Limb (tissue), 2 donors: ENCODE data around the gene SBF2.
"Not testable (repeated sequence)": the region's sequence is repeated elsewhere in the genome, so short reads cannot be mapped to it uniquely, and the experiment has no call there.

Source experiments
- DNase-seq, 2 donors: peaks; one replicate each; pipeline ENCODE4 v3.0.0-alpha.2; 2016; ENCODE audit errors: extremely low spot score in 2 of 2

SBF2 gene

GRCh38 chr11:10067629-10068300 is 226.3 kb downstream of the SBF2 start:
- no peak for DNase-seq

GRCh38 chr11:10066441-10066840 is 227.6 kb downstream of the SBF2 start:
- DNase-seq = no peak

GRCh38 chr11:10064828-10065227 is 229.2 kb downstream of the SBF2 start:
- DNase-seq = no peak

DNA sequence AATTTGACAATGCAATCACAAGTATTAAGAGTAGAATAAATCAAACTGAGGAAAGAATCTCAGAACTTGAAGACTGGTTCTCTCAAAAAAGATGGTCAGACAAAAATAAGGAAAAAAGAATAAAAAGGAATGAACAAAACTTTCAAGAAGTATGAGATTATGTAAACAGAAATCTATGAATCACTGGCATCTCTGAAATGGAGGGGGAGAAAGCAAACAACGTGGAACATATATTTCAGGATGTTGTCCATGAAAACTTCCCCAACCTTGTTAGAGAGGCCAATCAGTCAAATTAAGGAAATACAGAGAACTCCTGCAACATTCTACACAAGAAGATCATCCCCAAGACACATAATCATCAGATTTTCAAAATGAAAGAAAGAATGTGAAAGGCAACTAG is 235.7 kb downstream of the SBF2 start:
- DNase-seq = no peak

DNA sequence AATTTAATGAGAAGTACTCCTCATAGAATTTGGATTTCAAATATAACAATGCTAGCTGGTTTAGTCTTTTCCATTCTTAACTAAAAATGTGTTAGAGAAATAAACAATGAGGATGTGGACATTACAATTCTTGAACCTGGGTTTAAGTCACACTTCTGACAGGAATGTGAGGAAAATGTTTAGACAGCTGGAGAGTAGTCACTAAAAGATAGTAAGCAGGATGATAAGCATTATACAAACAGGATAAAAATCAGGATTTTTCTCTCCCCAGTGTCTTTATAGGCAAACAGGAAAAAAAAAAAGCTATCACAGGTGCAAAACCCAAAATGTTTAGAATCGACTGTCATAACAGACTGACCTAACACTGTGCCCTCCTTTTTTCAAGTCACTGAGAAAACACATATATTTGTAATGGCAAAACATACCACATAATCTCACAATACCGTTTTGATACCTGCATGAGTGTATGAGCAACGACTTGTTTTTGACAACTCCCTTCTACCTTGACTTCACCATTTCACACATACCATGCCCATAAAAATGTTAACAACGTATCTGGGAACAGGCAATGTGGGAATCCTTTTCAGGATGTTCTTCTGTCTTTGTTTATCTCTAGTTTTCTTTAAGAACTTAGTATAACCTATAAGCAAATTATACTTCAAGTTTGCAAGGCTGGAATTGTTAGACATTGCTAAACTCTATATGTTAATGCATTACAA is 242.0 kb downstream of the SBF2 start:
- no peak for DNase-seq

DNA sequence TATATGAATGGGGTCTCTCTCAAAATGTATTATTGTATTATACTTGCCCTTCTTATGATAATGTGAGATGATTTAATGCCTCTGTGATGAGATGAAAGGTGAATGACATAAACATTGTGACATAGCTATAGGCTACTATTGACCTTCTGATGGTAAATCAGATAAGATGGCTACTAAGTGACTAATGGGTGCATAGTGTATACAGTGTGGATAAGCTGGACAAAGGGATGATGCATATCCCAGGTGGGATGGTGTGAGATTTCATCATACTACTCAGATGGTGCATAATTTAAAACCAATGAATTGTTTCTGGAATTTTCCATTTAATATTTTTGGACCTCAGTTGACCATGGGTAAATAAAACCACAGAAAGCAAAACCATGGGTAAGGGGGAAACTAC is 243.5 kb downstream of the SBF2 start:
- no peak for DNase-seq

GRCh38 chr11:10049756-10050155 is 244.3 kb downstream of the SBF2 start:
- no peak for DNase-seq

DNA sequence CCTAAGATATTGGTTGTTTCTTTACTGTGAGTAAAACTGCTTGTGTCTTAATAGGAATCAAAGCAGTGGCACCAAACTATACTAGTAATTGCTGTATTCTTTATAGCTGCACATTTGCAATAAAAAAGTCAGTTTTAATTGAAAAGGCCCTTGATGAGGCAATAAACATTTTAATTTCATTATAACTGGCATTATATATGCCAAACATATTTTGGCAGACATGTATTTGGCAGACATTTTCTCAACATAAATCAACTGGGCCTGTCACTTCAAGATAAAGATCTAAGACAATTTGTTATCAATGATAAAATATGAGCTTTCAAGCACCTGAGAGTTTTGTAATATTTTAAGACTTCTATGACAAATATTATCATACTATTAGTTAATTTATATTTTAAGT is 245.7 kb downstream of the SBF2 start:
- no peak for DNase-seq

DNA sequence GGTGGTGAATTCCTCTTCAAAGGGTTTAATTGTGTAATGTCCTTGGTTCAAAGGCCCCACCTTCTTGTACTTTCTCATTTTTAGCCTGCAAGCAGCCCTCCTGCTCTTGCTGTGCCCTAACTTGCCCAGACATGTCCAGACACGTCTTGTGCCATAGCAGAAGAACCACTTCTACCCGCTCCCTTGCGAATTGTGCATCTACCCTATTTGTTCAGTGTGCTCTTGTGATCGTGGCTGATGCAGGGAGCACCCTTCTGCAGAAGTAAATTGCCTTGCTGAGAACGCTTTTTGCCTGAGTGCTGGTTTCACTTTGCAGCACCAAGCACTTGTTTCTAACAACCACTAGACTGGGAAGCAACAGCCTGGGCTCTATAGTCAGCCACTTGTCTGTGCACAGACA is 249.4 kb downstream of the SBF2 start:
- DNase-seq = no peak

DNA sequence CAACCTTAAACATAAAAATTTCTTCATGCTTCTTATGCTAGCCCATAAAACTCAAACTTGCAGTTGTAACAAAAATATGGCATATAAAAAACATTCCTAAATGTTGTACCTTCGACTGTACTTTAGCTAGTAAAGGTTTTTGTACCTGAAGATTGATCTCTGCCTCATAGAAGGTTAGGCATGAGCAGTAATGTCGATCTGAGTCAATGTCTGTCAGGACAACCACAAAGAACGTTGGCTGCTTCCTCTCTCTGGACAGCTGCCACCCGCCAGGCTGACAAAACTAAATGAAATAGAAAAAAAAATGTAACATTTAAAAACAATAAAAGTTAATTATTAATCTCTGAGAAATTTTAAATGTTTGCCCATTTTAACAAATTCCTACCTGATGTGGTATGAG is 251.3 kb downstream of the SBF2 start:
- DNase-seq = no peak

DNA sequence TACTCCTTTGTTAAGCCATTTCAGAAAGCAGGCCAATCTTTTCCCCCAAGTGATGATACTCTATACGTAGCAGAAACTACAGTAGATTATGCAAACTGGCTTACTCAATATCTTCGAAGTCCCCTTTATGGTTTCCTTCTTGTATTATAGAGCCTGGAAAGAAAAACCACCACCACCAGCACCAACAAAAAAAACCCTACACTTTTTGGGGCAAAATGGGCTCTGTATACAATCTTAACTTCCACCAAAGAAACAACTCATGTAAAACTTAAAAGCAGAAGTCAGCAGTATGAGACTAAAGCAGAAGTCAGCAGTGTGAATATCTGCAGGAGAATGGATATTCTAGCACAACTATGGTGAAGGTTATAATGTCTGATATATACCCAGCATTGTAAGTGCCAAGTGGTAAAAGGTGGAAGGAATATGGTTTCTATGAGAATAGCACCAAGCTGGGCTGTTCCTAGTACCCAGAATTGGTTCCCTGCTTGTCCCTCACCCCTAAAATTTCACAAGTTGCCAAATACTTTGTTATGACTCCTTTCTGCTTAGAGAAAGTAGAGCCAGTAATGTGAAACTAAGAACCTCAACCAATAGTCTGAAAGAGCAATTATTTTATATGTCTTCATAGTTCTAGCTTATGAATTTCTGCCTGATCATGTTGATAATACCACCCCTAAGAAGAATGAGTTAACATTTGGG is 252.1 kb downstream of the SBF2 start:
- no peak for DNase-seq

DNA sequence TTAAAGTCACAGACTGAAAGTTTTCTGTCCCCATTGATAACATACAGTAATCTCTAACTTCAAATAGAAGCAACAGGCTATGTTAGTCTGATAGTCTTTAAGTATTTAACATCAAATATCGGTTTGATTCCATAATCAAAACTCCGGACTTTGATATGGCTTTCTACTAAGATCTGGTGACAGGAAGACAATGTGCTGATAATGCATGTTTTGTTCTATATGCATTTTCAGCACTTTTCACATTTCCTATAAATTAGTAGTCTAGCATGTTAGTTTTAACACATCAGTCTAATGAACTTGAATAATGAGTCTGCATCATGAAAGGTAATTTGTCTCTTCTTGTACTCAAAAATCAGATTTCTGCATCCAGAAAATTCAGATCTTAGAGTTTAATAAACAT is 252.7 kb downstream of the SBF2 start:
- DNase-seq = no peak

- no peak for DNase-seq
These were observed 255.3 kb downstream of the SBF2 start for GRCh38 chr11:10038521-10039302.

- not testable (repeated sequence) for DNase-seq
These were observed 258.1 kb downstream of the SBF2 start for GRCh38 chr11:10035932-10036331.

DNA sequence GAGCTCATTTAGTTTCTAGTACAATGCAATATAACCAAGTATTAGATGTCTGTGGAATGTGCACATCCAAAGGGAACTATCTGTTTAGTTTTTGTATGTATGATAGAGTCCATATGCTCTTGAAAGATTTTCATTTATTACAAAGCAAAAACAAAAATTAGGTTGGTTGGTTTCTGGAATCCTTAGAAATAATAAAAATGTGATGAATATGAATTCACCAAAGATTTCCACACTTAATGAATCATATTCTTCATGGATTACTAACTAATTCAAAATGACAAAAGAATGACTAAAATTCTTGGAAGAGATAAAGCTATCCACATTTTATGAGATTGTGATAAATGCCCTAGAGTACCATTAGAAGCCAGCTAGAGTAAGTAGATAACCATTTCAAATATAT is 261.1 kb downstream of the SBF2 start:
- DNase-seq = no peak

- no peak for DNase-seq
These were observed 263.9 kb downstream of the SBF2 start for GRCh38 chr11:10030122-10030490.

DNA sequence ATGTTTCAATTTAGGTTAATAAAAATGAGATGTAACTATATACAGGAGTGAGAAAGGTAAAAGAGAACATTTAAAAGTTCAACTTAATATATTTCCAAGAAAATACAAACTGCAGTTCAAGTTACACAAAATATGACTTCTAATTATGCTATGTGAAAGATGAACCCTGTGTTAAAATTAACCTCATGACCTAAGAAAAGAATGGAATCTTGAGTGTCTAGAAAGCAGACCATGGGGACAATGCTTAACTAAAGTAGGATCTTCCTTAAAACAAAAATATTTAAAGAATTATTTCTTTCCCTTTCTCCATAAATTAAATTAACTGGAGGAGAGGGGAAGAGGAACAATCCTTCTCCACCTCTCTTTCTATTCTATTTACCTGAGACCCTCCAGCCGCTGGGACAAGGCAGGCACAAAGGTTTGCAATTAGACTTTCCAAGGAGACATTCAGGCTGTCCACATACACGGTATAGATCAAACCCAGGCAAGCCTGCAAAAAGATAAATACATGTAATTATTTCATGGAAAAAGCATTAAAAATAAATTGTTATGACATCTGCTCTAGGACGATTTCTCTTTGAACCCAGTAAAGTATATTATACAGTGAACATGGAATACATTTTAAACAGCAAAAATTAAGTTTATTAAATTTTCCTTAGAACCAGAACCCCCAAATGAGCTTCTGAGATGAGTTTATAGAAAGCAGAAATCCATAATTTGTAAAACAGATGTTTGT is 264.5 kb downstream of the SBF2 start:
- DNase-seq = no peak

DNA sequence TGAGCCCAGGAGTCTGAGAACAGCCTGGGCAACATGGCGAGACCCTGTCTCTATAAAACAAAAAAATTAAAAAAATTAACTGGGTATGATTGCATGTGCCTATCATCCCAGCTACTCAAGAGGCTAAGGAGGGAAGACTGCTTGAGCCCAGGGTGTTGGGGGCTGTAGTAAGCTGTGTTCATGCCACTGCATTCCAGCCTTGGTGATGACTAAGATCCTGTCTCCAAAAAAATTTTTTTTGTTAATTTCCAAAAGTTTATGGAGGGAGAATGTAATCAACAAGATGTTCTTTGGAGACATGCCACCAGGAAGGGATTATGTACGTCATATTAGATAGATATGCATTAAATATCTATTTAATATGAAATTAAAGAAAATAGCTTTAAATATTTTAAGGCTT is 267.5 kb downstream of the SBF2 start:
- DNase-seq = no peak

DNA sequence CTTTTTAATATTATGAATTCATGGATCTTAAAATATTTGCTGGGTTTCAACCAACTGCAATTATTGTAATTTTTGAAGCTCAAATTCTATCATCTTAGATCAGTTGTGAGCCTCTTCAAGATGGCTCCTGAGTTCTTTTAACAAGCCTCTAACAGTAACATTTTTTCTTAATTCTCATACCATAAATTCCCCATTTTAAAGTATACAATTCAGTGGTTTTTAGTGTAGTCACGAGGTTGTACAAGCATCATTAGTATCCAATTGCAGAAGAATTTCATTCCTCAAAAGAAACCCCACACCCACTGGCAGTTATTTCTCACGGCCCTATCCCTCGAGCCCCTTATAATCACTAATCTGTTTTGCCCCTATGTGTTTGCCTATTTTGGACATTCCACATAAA is 270.8 kb downstream of the SBF2 start:
- no peak for DNase-seq

DNA sequence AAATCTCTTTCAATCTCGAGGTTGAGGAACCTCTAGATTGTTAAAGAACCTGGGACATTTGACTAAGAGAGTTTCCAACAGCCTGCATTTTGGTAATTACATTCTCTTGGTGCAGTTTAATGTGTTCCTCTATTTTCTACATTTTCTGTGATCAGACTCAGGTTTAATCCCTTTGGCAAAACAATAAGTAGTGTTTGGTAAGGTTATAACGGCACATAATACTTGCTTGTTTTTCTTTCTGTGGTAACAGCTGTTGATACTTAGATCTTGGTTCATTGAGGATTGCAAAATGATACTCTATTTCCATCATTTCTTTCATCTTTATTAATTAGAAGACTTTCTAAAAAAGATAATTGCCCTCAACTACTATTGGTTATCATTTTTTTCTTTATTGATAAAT is 271.3 kb downstream of the SBF2 start:
- no peak for DNase-seq

- no peak for DNase-seq
These were observed 272.5 kb downstream of the SBF2 start for GRCh38 chr11:10021563-10021962.
